Smooth muscle cell (in vitro differentiated cells): Measurements from ENCODE around the gene IL15RA. TPM values are rescaled to one million over a fixed set of nuclear protein-coding genes. Genes with fewer than 3 reads are reported as not detected.

Source experiments
- DNase-seq: peaks from one replicate; lab custom pipeline; 2025; ENCODE audit not compliant: unreplicated experiment; lab: John Stamatoyannopoulos, UW
- H2AFZ ChIP-seq: fragments of 200-600 bp; sonication (generic); 2 replicates; pipeline ENCODE4 v1.6.0; 2016; ENCODE audit warnings: antibody characterized with exemption, low read depth, mild to moderate bottlenecking
- H3F3A ChIP-seq: fragments of 200-600 bp; sonication (generic); 2 replicates; pipeline ENCODE4 v1.6.0; 2017; ENCODE audit warnings: antibody characterized with exemption, low read depth
- H3K27ac ChIP-seq: fragments of 200-600 bp; sonication (generic); 2 replicates; pipeline ENCODE4 v1.5.1; 2016; ENCODE audit warnings: low read depth, mild to moderate bottlenecking
- H3K27me3 ChIP-seq: fragments of 200-600 bp; sonication (generic); 2 replicates; pipeline ENCODE4 v1.6.1; 2016; ENCODE audit warnings: low read depth, mild to moderate bottlenecking
- H3K36me3 ChIP-seq: fragments of 200-600 bp; sonication (generic); 2 replicates; pipeline ENCODE4 v1.5.1; 2016; ENCODE audit warnings: low read depth
- H3K4me1 ChIP-seq: fragments of 200-600 bp; sonication (generic); 2 replicates; pipeline ENCODE4 v1.5.1; 2016; ENCODE audit warnings: low read depth
- H3K4me2 ChIP-seq: fragments of 200-600 bp; sonication (generic); 2 replicates; pipeline ENCODE4 v1.6.0; 2016; ENCODE audit warnings: mild to moderate bottlenecking
- H3K4me3 ChIP-seq: fragments of 200-600 bp; sonication (generic); 2 replicates; pipeline ENCODE4 v1.5.1; 2016; ENCODE audit warnings: mild to moderate bottlenecking
- H3K79me2 ChIP-seq: fragments of 200-600 bp; sonication (generic); 2 replicates; pipeline ENCODE4 v1.6.0; 2016; ENCODE audit warnings: low read depth, mild to moderate bottlenecking
- H3K9ac ChIP-seq: fragments of 200-600 bp; sonication (generic); 2 replicates; pipeline ENCODE4 v1.6.0; 2016; ENCODE audit warnings: low read depth
- H3K9me3 ChIP-seq: fragments of 200-600 bp; sonication (generic); replicated peaks from 2 replicates; pipeline ENCODE4 v1.5.1; 2016; ENCODE audit warnings: low read depth
- H4K20me1 ChIP-seq: fragments of 200-600 bp; sonication (generic); 2 replicates; pipeline ENCODE4 v1.6.0; 2016; ENCODE audit warnings: low read depth
- WGBS: methylation state at CpG from one replicate; pipeline ENCODE4 v1.1.7; 2016; ENCODE audit warnings: low lambda C conversion rate; 5-methylcytosine and 5-hydroxymethylcytosine counted together
- polyA plus RNA-seq: library from polyadenylated mRNA; unstranded; fragments of >200 nt; fragmentation: Nextera tagmentation; extraction: Ambion mirVana; gene quantifications from 2 replicates; pipeline ENCODE4 v1.2.1, GENCODE V29; 2016
- total RNA-seq: library from RNA; depleted of rRNA; stranded (reverse); fragments of >200 nt; gene quantifications from 2 replicates; pipeline ENCODE4 v1.2.3, GENCODE V29; 2014
- TF ChIP-seq, protein P1 (sequence below): fragments of 200-600 bp; sonication (generic); IDR thresholded peaks from 2 replicates; pipeline ENCODE4 v1.5.1; 2017; ENCODE audit warnings: borderline replicate concordance, mild to moderate bottlenecking, antibody characterized with exemption; ENCODE audit not compliant: insufficient read depth, poor library complexity, severe bottlenecking

IL15RA gene
- total and polyA plus RNA-seq, 2 experiments from 2014 or later, result 0.23 to 0.54 TPM

DNA sequence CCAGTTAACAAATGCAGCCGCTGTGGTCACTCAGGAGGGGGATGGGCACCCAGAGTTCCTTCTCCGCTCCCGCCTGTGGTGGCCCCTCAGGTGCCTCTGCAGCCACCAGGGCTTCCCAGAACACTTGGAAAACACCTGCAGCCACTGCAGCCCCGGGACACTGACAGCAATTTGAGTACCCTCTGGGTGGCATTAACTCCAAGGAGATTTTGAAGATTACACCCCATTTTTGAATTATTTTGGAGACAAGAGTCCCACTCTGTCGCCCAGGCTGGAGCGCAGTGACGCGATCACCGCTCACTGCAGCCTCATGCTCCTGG, 32.2 kb downstream of the IL15RA start:
- Histone ChIP-seq H3K27me3 (no peaks in the 10 kb centered on the region), H3K9ac (no peak overlapping the region), H3K4me2 (peak overlapping the region; percentile 13), H3K79me2 (no peaks in the 10 kb centered on the region), H3K27ac (peak overlapping the region; percentile 60), H3K4me3 (no peak overlapping the region), H2AFZ (no peak overlapping the region), H3F3A (peaks cover 3% of the 10 kb centered on the region), H4K20me1 (no peaks in the 10 kb centered on the region), H3K4me1 (no peaks in the 10 kb centered on the region), H3K9me3 (no peaks in the 10 kb centered on the region), H3K36me3 (no peaks in the 10 kb centered on the region)
- 88% methylated on average over 9 of the region's 9 CpGs for WGBS
- DNase-seq, result no peak
- TF ChIP-seq, protein P1, sequence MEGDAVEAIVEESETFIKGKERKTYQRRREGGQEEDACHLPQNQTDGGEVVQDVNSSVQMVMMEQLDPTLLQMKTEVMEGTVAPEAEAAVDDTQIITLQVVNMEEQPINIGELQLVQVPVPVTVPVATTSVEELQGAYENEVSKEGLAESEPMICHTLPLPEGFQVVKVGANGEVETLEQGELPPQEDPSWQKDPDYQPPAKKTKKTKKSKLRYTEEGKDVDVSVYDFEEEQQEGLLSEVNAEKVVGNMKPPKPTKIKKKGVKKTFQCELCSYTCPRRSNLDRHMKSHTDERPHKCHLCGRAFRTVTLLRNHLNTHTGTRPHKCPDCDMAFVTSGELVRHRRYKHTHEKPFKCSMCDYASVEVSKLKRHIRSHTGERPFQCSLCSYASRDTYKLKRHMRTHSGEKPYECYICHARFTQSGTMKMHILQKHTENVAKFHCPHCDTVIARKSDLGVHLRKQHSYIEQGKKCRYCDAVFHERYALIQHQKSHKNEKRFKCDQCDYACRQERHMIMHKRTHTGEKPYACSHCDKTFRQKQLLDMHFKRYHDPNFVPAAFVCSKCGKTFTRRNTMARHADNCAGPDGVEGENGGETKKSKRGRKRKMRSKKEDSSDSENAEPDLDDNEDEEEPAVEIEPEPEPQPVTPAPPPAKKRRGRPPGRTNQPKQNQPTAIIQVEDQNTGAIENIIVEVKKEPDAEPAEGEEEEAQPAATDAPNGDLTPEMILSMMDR, result no peak

DNA sequence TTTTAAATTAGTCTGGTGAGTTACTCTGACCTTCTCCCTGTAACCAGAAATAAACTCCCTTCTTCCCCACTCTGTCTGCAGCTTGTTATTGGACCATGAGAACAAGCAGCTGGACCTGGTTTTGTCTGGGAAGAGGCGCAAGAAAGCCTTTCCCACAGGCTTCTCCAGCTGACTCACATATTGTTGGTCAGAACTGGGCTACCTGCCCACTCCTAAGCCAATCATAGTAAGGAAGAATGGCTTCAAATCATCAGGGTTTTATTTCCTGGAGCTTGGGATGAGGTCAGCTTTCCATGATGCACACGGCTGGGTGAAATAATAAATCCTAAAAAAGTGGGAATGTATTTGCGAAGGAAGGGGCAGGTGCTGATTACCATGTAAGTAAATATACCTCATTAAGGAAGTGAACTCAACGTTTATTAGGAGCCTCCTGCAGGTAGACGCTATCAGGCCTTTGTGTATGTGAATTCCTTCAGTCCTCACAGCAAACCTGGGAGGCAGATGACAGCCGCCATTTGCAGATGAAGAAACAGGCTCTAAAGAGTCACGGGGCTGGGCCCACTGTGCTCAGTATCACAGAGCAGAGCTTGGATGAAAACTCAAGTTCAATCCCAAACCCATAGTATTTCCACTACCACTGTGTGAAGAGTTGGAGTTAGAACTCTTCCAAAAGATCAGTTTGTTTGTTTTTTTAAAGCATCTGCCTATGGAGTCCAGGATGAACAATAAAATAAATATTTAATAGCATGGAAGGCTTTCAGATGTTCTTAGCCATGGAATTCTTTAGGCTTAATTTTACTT, 32.8 kb downstream of the IL15RA start:
- DNase-seq, result no peak
- Histone ChIP-seq H3K27ac (peak overlapping the region; percentile 60), H3K4me1 (no peaks in the 10 kb centered on the region), H3K36me3 (no peaks in the 10 kb centered on the region), H3K9me3 (no peaks in the 10 kb centered on the region), H3K9ac (no peak overlapping the region), H3K79me2 (no peaks in the 10 kb centered on the region), H3K4me3 (no peak overlapping the region), H2AFZ (no peak overlapping the region), H3K27me3 (no peaks in the 10 kb centered on the region), H4K20me1 (no peaks in the 10 kb centered on the region), H3K4me2 (no peak overlapping the region), H3F3A (peaks cover 3% of the 10 kb centered on the region)
- 60% methylated on average over 7 of the region's 7 CpGs for WGBS
- TF ChIP-seq, protein P1, result no peak

- Histone ChIP-seq H3K79me2 (no peaks in the 10 kb centered on the region), H3K4me3 (no peak overlapping the region), H3K27me3 (no peaks in the 10 kb centered on the region), H3K4me1 (no peaks in the 10 kb centered on the region), H4K20me1 (no peaks in the 10 kb centered on the region), H2AFZ (no peak overlapping the region), H3K9ac (no peak overlapping the region), H3K4me2 (no peak overlapping the region), H3K9me3 (no peaks in the 10 kb centered on the region), H3F3A (peaks cover 3% of the 10 kb centered on the region), H3K36me3 (no peaks in the 10 kb centered on the region), H3K27ac (peak overlapping the region; percentile 60)
- TF ChIP-seq, protein P1, result no peak
- DNase-seq, result no peak
- 68% methylated on average over 15 of the region's 15 CpGs for WGBS
These were observed 33.8 kb downstream of the IL15RA start for GRCh38 chr10:5943536-5943935.

DNA sequence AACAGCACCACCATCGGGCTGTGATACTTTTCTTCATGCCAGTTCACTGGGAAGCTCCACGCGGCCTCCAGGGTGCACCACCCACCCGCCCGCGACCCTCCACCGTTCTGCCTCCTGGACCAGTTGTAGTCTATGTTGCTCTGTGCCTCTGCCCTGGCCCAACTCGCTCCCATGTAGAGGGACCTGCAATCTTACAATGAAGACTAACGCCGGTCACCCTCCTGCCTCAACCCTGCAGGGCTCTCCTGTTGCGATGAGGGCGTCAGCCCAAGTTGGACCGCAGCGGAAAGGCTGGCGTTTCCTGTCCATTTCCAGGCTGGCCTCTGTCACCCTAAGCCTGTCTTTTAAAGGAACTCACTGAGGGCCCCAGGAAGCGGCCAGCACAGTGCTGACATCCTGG, 34.9 kb downstream of the IL15RA start:
- Histone ChIP-seq H3K9ac (no peak overlapping the region), H3K27me3 (no peaks in the 10 kb centered on the region), H3K4me3 (no peak overlapping the region), H2AFZ (no peak overlapping the region), H3K27ac (no peak overlapping the region), H4K20me1 (no peaks in the 10 kb centered on the region), H3K79me2 (no peaks in the 10 kb centered on the region), H3K4me2 (no peak overlapping the region), H3K4me1 (no peaks in the 10 kb centered on the region), H3K36me3 (peaks cover 4% of the 10 kb centered on the region), H3F3A (peaks cover 3% of the 10 kb centered on the region), H3K9me3 (no peaks in the 10 kb centered on the region)
- DNase-seq, result no peak
- WGBS, result 87% methylated on average over 16 of the region's 16 CpGs
- TF ChIP-seq, protein P1, result no peak
